ENCODE results near the gene SGPL1. TPM values are rescaled to one million over a fixed set of nuclear protein-coding genes. Genes with fewer than 3 reads are reported as not detected.

The SGPL1 gene
- total RNA-seq, 1 donor, result 26.3 TPM

GRCh38 chr10:70809726-70810125, 6.0 kb upstream of the SGPL1 start:
- TF ChIP-seq CTCF (IDR thresholded peaks at IDR 0.05; ENCODE audit: insufficient read depth, low read length), result no peak
- H3K4me3 ChIP-seq (ENCODE audit: low read depth, low read length), result no peak overlapping the region
- DNase-seq (ENCODE audit: low read depth), result no peak

- TF ChIP-seq CTCF (IDR thresholded peaks at IDR 0.05; ENCODE audit: insufficient read depth, low read length), result no peak
- DNase-seq (ENCODE audit: low read depth), result no peak
- no peak overlapping the region for H3K4me3 ChIP-seq (ENCODE audit: low read depth, low read length)
Observed at GRCh38 chr10:70810967-70811366, 4.8 kb upstream of the SGPL1 start.

- TF ChIP-seq CTCF (IDR thresholded peaks at IDR 0.05; ENCODE audit: insufficient read depth, low read length), result no peak
Observed at GRCh38 chr10:70811881-70812280, 3.9 kb upstream of the SGPL1 start.

GRCh38 chr10:70812814-70813213, 2.9 kb upstream of the SGPL1 start:
- no peak overlapping the region for H3K4me3 ChIP-seq (ENCODE audit: low read depth, low read length)
- DNase-seq (ENCODE audit: low read depth), result no peak
- no peak for TF ChIP-seq CTCF (IDR thresholded peaks at IDR 0.05; ENCODE audit: insufficient read depth, low read length)

More at GRCh38 chr10:70811881-70812280, 3.9 kb upstream of the SGPL1 start:
- DNase-seq (ENCODE audit: low read depth), result no peak
- H3K4me3 ChIP-seq (ENCODE audit: low read depth, low read length), result no peak overlapping the region

- no peak for DNase-seq (ENCODE audit: low read depth)
- H3K4me3 ChIP-seq (ENCODE audit: low read depth, low read length), result no peak overlapping the region
- no peak for TF ChIP-seq CTCF (IDR thresholded peaks at IDR 0.05; ENCODE audit: insufficient read depth, low read length)
Observed at GRCh38 chr10:70814126-70814525, 1.6 kb upstream of the SGPL1 start.

GRCh38 chr10:70816220-70816894, 609 bp downstream of the SGPL1 start:
- peak; percentile 91 for DNase-seq (ENCODE audit: low read depth)
- no peak for TF ChIP-seq CTCF (IDR thresholded peaks at IDR 0.05; ENCODE audit: insufficient read depth, low read length)
- peak overlapping the region; percentile 68 for H3K4me3 ChIP-seq (ENCODE audit: low read depth, low read length)
